Dendritic cell treated with granulocyte-macrophage colony-stimulating factor and Interleukin-4, amounts not matched to agents 40 ng/mL and 50 ng/mL, for 4 days (primary cell): ENCODE data around the gene PSTPIP1.
"Not testable (repeated sequence)": the region's sequence is repeated elsewhere in the genome, so short reads cannot be mapped to it uniquely, and the experiment has no call there.

Experiments used
- H3K27ac Mint-ChIP-seq: one replicate; pipeline ENCODE4 v1.8.0; 2022; ENCODE audit warnings: mild to moderate bottlenecking, mixed read lengths
- H3K27me3 Mint-ChIP-seq: one replicate; pipeline ENCODE4 v1.8.0; 2022; ENCODE audit warnings: mild to moderate bottlenecking, mixed read lengths
- H3K36me3 Mint-ChIP-seq: one replicate; pipeline ENCODE4 v1.8.0; 2022; ENCODE audit warnings: low read depth, mixed read lengths
- H3K4me1 Mint-ChIP-seq: one replicate; pipeline ENCODE4 v1.8.0; 2022; ENCODE audit warnings: low read depth, mixed read lengths
- H3K4me3 Mint-ChIP-seq: one replicate; pipeline ENCODE4 v1.8.0; 2022; ENCODE audit warnings: mild to moderate bottlenecking, moderate library complexity, mixed read lengths
- H3K9me3 Mint-ChIP-seq: one replicate; pipeline ENCODE4 v1.8.0; 2022; ENCODE audit warnings: mixed read lengths
- intact Hi-C: fragments of 100-400 bp; cut with micrococcal nuclease; formaldehyde crosslinking; loops from one replicate; pipeline ENCODE4 v1.15.0; 2022

Gene PSTPIP1

GRCh38 chr15:76994971-76995945 lies at the start of gene PSTPIP1:
PSTPIP1 (plus strand) TSS chr15:76995126; CDS start chr15:76995574, 448 bp downstream.
- no peaks in the 10 kb centered on the region for H3K27me3 Mint-ChIP-seq
- peak within 1 kb of the TSS; percentile 92 for H3K27ac Mint-ChIP-seq
- peaks cover 46% of the 10 kb centered on the region for H3K36me3 Mint-ChIP-seq
- H3K4me3 Mint-ChIP-seq, result peak within 1 kb of the TSS; percentile 90
- intact Hi-C loops, result no loop called here
- peaks cover 100% of the 10 kb centered on the region for H3K4me1 Mint-ChIP-seq
- no peaks in the 10 kb centered on the region for H3K9me3 Mint-ChIP-seq

DNA sequence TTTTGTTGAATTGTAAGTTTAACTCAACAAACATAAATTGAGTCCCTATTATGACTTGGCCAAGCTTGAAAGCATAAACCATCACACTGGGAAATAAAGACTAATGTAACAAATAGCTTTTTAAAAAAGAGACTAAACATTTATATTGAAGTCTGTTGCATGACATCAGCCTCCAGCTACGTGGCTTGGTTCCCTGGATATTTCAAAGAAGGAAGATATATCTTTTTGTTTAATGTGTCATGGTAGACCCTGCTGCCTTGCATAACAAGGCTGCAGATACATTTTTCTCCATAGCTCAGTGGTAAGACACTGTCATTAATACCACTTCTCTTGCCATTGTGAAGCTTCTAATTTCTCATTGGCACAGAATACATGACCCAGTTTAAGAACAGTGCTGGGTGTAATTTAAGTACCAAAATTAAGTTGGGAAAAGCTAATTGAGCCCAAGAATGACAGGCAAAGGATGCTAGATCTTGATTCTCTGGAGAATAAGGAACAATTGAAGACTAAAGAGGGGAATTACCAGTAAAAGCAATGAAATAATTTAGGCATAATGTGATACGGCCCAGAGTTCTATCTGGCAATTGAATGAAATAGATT lies 49.3 kb upstream of the PSTPIP1 start:
- no peaks in the 10 kb centered on the region for H3K9me3 Mint-ChIP-seq
- H3K4me1 Mint-ChIP-seq, result no peaks in the 10 kb centered on the region
- no peak overlapping the region for H3K4me3 Mint-ChIP-seq
- H3K36me3 Mint-ChIP-seq, result peaks cover 61% of the 10 kb centered on the region
- intact Hi-C loops, result no loop called here
- no peak overlapping the region for H3K27ac Mint-ChIP-seq
- H3K27me3 Mint-ChIP-seq, result no peaks in the 10 kb centered on the region

GRCh38 chr15:76947454-76947853 lies 47.5 kb upstream of the PSTPIP1 start:
- Mint-ChIP-seq H3K36me3 (peaks cover 66% of the 10 kb centered on the region), H3K9me3 (no peaks in the 10 kb centered on the region), H3K4me1 (no peaks in the 10 kb centered on the region), H3K27me3 (no peaks in the 10 kb centered on the region), H3K27ac (no peak overlapping the region), H3K4me3 (no peak overlapping the region)
- intact Hi-C loops, result no loop called here

- H3K4me3 Mint-ChIP-seq, result no peak overlapping the region
- H3K36me3 Mint-ChIP-seq, result peaks cover 38% of the 10 kb centered on the region
- H3K27ac Mint-ChIP-seq, result no peak overlapping the region
- H3K4me1 Mint-ChIP-seq, result no peaks in the 10 kb centered on the region
- intact Hi-C loops, result no loop called here
- no peaks in the 10 kb centered on the region for H3K27me3 Mint-ChIP-seq
- H3K9me3 Mint-ChIP-seq, result no peaks in the 10 kb centered on the region
These were observed 43.7 kb upstream of the PSTPIP1 start for GRCh38 chr15:76951220-76951619.

GRCh38 chr15:76953913-76954312 lies 41.0 kb upstream of the PSTPIP1 start:
- no peaks in the 10 kb centered on the region for H3K27me3 Mint-ChIP-seq
- intact Hi-C loops, result no loop called here
- H3K9me3 Mint-ChIP-seq, result no peaks in the 10 kb centered on the region
- H3K4me1 Mint-ChIP-seq, result no peaks in the 10 kb centered on the region
- no peak overlapping the region for H3K27ac Mint-ChIP-seq
- H3K4me3 Mint-ChIP-seq, result no peak overlapping the region
- H3K36me3 Mint-ChIP-seq, result peaks cover 17% of the 10 kb centered on the region

DNA sequence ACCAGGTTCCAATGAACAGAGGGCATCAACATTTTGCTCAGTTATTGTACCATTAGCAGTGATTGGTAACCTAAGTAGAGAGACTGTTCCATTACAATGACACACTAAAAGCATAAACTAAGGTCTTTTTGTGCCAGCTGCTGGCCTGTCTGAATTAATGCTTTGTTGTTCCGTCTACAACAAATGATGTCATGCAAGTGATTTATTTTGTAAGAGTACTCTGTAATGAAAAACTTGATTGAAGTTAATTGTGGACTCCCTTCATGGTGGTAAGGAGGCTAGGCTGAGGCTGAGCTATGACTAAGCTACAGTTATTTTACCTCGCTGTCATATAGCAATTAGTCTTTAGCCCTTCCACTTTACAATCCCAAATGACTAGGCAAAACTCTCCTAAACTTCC lies 40.2 kb upstream of the PSTPIP1 start:
- intact Hi-C loops, result no loop called here
- H3K4me3 Mint-ChIP-seq, result no peak overlapping the region
- H3K27ac Mint-ChIP-seq, result no peak overlapping the region
- H3K27me3 Mint-ChIP-seq, result no peaks in the 10 kb centered on the region
- H3K36me3 Mint-ChIP-seq, result peaks cover 13% of the 10 kb centered on the region
- no peaks in the 10 kb centered on the region for H3K9me3 Mint-ChIP-seq
- H3K4me1 Mint-ChIP-seq, result no peaks in the 10 kb centered on the region

GRCh38 chr15:76961268-76962011 lies 33.5 kb upstream of the PSTPIP1 start:
- H3K9me3 Mint-ChIP-seq, result no peaks in the 10 kb centered on the region

DNA sequence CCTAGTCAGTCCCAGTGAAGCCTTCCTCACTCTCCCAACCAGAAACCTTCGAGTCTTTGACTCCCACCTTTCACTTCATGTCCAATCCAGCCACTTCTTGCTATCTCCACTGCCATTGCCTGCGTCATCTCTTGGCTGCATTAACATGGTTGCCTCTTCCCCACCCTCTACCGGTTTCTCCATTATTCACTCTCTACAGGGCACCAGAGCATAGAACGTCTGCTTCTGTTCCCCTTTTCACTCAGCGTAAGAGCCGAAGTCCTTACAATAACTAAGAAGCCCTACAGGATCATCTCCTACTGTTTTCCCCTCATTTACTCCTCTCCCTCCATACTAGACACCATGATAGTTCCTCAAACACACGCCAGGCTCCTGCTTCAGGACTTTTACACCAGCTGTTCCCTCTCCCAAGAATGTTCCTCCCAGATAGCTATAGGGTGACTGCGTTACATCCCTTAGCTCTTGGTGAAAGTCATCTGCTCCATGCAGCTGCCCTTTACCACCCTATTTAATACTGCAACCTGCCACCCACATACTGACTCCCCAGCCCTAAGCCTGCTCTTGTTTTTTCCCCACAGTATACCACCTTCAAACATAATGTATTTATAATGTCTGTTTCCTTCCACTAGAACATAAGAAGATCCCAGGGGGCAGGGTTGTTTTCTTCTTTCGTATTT lies 32.5 kb upstream of the PSTPIP1 start:
- no peaks in the 10 kb centered on the region for H3K4me1 Mint-ChIP-seq
- intact Hi-C loops, result no loop called here
- H3K4me3 Mint-ChIP-seq, result no peak overlapping the region
- no peaks in the 10 kb centered on the region for H3K36me3 Mint-ChIP-seq
- H3K9me3 Mint-ChIP-seq, result no peaks in the 10 kb centered on the region
- H3K27ac Mint-ChIP-seq, result no peak overlapping the region
- H3K27me3 Mint-ChIP-seq, result peaks cover 8% of the 10 kb centered on the region

More at GRCh38 chr15:76961268-76962011, 33.5 kb upstream of the PSTPIP1 start:
- H3K27ac Mint-ChIP-seq, result no peak overlapping the region
- peaks cover 7% of the 10 kb centered on the region for H3K27me3 Mint-ChIP-seq
- no peak overlapping the region for H3K4me3 Mint-ChIP-seq
- intact Hi-C loops, result no loop called here
- H3K4me1 Mint-ChIP-seq, result no peaks in the 10 kb centered on the region
- H3K36me3 Mint-ChIP-seq, result no peaks in the 10 kb centered on the region

- Mint-ChIP-seq H3K36me3 (no peaks in the 10 kb centered on the region), H3K27me3 (peaks cover 8% of the 10 kb centered on the region), H3K27ac (no peak overlapping the region), H3K4me3 (no peak overlapping the region), H3K4me1 (no peaks in the 10 kb centered on the region), H3K9me3 (no peaks in the 10 kb centered on the region)
- intact Hi-C loops, result no loop called here
These were observed 31.3 kb upstream of the PSTPIP1 start for GRCh38 chr15:76963596-76963995.

- Mint-ChIP-seq H3K9me3 (no peaks in the 10 kb centered on the region), H3K4me3 (no peak overlapping the region), H3K27ac (no peak overlapping the region), H3K27me3 (peaks cover 8% of the 10 kb centered on the region), H3K4me1 (no peaks in the 10 kb centered on the region), H3K36me3 (no peaks in the 10 kb centered on the region)
- intact Hi-C loops, result no loop called here
These were observed 30.8 kb upstream of the PSTPIP1 start for GRCh38 chr15:76964157-76964556.

- H3K27me3 Mint-ChIP-seq, H3K4me1 Mint-ChIP-seq, H3K9me3 Mint-ChIP-seq, intact Hi-C loops, H3K4me3 Mint-ChIP-seq, H3K27ac Mint-ChIP-seq, H3K36me3 Mint-ChIP-seq: not testable (repeated sequence)
These were observed 28.9 kb upstream of the PSTPIP1 start for GRCh38 chr15:76966051-76966450.

- Mint-ChIP-seq H3K36me3 (no peaks in the 10 kb centered on the region), H3K4me3 (no peak overlapping the region), H3K4me1 (no peaks in the 10 kb centered on the region), H3K9me3 (no peaks in the 10 kb centered on the region), H3K27me3 (peaks cover 8% of the 10 kb centered on the region), H3K27ac (no peak overlapping the region)
- intact Hi-C loops, result no loop called here
These were observed 27.9 kb upstream of the PSTPIP1 start for GRCh38 chr15:76967067-76967466.

DNA sequence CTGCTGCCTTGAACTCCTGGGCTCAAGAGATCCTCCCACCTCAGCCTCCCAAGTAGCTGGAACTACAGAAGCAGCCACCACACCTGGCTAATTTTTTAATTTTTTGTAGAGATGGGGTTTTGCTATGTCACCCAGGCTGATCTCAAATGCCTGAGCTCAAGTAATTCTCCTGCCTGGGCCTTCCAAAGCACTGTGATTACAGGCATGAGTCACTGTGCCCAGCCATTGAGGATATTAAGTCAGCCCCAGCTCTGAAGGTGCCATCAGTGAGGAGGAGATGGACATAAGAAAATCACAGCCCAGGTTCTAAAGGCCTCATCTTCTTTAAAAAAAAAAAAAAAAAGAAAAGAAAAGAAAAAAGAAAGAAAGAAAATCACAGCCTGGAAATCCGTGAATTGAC lies 26.6 kb upstream of the PSTPIP1 start:
- intact Hi-C loops, result no loop called here
- H3K36me3 Mint-ChIP-seq, result no peaks in the 10 kb centered on the region
- no peak overlapping the region for H3K27ac Mint-ChIP-seq
- peaks cover 7% of the 10 kb centered on the region for H3K27me3 Mint-ChIP-seq
- H3K9me3 Mint-ChIP-seq, result no peaks in the 10 kb centered on the region
- peaks cover under 1% of the 10 kb centered on the region for H3K4me1 Mint-ChIP-seq
- no peak overlapping the region for H3K4me3 Mint-ChIP-seq
